ENCODE results near the gene FBXO31. TPM values are rescaled to one million over a fixed set of nuclear protein-coding genes. Genes with fewer than 3 reads are reported as not detected.

The FBXO31 gene
- total and polyA plus RNA-seq, 9 of the 15 experiments (the other 6 are each of a cell fraction or from before 2014, with no cell fraction given) = 0.18 to 33.3 (median 10.9) TPM

DNA sequence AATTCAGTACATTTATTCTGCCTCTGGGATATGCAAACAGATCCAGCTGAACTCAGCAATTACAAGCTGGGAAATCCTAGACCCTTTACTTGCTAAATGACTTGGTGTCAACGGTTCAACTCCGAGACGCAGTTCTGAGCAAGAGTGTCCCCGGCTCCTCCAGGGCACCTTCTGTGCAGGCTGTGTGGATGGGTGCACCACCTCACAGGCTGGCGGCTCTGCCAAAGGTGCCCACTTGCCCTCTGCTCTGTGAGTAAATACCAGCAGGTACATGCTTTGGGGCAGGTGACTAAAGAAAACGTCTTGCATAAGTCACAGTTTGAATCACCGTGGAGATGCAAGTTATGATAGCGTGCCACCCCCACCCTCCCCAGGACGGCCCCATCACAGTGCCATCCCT lies 31.9 kb upstream of the FBXO31 start:
- H3K9me3 ChIP-seq (replicated peaks; ENCODE audit: control insufficient read depth, insufficient read depth, low read depth, low read length) = no peaks in the 10 kb centered on the region
- H3K4me2 ChIP-seq (ENCODE audit: insufficient read depth, low read length) = no peak overlapping the region
- H3K36me3 ChIP-seq (ENCODE audit: control insufficient read depth, insufficient read depth, low read length) = peaks cover 55% of the 10 kb centered on the region; the same call in 2 of the 3 replicates
- no peak for ATAC-seq
- no peak overlapping the region for H3K9ac ChIP-seq (ENCODE audit: insufficient read depth in 1 of 2, low read depth in 2 of 2, low read length in 2 of 2)
- WGBS (ENCODE audit: insufficient coverage, low coverage, missing lambda C conversion rate) = 84% methylated on average over 5 of the region's 9 CpGs
- no peak overlapping the region for H3K27ac ChIP-seq (ENCODE audit: extremely low read depth, low read depth, low read length)
- DNase-seq (ENCODE audit: extremely low read depth in 1 of 4, low spot score in 3 of 4) = no peak
- ChIA-PET CTCF (ENCODE audit: low intra/inter-chr PET ratio) (interaction anchor here (2.5 kb wide), 1 partner anchor 220 kb away, joined by 17 read pairs; no protein-coding TSS in a partner anchor), POLR2A (no interaction called here)
- no peak overlapping the region for H3K4me3 ChIP-seq
- no peak for FAIRE-seq
- no peak for TF ChIP-seq BCOR (IDR thresholded peaks at IDR 0.05)
- no peak for TF ChIP-seq NEUROD1 (IDR thresholded peaks at IDR 0.05; ENCODE audit: borderline replicate concordance, low read depth, low read length, partially characterized antibody)
- TF ChIP-seq, protein P1, sequence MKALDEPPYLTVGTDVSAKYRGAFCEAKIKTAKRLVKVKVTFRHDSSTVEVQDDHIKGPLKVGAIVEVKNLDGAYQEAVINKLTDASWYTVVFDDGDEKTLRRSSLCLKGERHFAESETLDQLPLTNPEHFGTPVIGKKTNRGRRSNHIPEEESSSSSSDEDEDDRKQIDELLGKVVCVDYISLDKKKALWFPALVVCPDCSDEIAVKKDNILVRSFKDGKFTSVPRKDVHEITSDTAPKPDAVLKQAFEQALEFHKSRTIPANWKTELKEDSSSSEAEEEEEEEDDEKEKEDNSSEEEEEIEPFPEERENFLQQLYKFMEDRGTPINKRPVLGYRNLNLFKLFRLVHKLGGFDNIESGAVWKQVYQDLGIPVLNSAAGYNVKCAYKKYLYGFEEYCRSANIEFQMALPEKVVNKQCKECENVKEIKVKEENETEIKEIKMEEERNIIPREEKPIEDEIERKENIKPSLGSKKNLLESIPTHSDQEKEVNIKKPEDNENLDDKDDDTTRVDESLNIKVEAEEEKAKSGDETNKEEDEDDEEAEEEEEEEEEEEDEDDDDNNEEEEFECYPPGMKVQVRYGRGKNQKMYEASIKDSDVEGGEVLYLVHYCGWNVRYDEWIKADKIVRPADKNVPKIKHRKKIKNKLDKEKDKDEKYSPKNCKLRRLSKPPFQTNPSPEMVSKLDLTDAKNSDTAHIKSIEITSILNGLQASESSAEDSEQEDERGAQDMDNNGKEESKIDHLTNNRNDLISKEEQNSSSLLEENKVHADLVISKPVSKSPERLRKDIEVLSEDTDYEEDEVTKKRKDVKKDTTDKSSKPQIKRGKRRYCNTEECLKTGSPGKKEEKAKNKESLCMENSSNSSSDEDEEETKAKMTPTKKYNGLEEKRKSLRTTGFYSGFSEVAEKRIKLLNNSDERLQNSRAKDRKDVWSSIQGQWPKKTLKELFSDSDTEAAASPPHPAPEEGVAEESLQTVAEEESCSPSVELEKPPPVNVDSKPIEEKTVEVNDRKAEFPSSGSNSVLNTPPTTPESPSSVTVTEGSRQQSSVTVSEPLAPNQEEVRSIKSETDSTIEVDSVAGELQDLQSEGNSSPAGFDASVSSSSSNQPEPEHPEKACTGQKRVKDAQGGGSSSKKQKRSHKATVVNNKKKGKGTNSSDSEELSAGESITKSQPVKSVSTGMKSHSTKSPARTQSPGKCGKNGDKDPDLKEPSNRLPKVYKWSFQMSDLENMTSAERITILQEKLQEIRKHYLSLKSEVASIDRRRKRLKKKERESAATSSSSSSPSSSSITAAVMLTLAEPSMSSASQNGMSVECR (CRISPR knock-in tag; IDR thresholded peaks at IDR 0.05) = no peak
- TF ChIP-seq, protein P2, sequence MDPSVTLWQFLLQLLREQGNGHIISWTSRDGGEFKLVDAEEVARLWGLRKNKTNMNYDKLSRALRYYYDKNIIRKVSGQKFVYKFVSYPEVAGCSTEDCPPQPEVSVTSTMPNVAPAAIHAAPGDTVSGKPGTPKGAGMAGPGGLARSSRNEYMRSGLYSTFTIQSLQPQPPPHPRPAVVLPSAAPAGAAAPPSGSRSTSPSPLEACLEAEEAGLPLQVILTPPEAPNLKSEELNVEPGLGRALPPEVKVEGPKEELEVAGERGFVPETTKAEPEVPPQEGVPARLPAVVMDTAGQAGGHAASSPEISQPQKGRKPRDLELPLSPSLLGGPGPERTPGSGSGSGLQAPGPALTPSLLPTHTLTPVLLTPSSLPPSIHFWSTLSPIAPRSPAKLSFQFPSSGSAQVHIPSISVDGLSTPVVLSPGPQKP (CRISPR knock-in tag; IDR thresholded peaks at IDR 0.05) = no peak
- peaks cover 0 to 8% of the 10 kb centered on the region in 2 experiments; a peak in 2 of 5 replicates for H3K4me1 ChIP-seq (replicated peaks in 1 of 2; ENCODE audit: control insufficient read depth in 2 of 2, insufficient read depth in 2 of 2, low read length in 2 of 2)
- in situ Hi-C loops (cut with MboI) (no loop called here), intact Hi-C loops (cut with micrococcal nuclease) (loop anchor here (10.0 kb wide), 1 partner anchor 149 kb away; no protein-coding TSS in a partner anchor)
- H2AFZ ChIP-seq (ENCODE audit: low read depth, low read length) = no peak overlapping the region
- H3K27me3 ChIP-seq (ENCODE audit: control insufficient read depth in 2 of 2, insufficient read depth in 2 of 2, low read length in 2 of 2) = no peaks in the 10 kb centered on the region; a peak in 1 of 5 replicates
- H3K79me2 ChIP-seq (ENCODE audit: control insufficient read depth, insufficient read depth, low read length) = no peaks in the 10 kb centered on the region
- H4K20me1 ChIP-seq (replicated peaks; ENCODE audit: control insufficient read depth, insufficient read depth, low read length) = 0 out of 2 replicates have a peak, but pooled peaks cover 4% of the 10 kb centered on the region
- H3K9me1 ChIP-seq (ENCODE audit: control insufficient read depth, insufficient read depth, low read length) = peaks cover 4% of the 10 kb centered on the region
- no TSS peak for BruUV-seq (replicated peaks)

Measured in K562 (cell line).